Smooth muscle cell (in vitro differentiated cells): Measurements from ENCODE around the gene FAM193B. TPM values are rescaled to one million over a fixed set of nuclear protein-coding genes. Genes with fewer than 3 reads are reported as not detected.

Source experiments
- DNase-seq: peaks from one replicate; lab custom pipeline; 2025; ENCODE audit not compliant: unreplicated experiment; lab: John Stamatoyannopoulos, UW
- H2AFZ ChIP-seq: fragments of 200-600 bp; sonication (generic); 2 replicates; pipeline ENCODE4 v1.6.0; 2016; ENCODE audit warnings: antibody characterized with exemption, low read depth, mild to moderate bottlenecking
- H3F3A ChIP-seq: fragments of 200-600 bp; sonication (generic); 2 replicates; pipeline ENCODE4 v1.6.0; 2017; ENCODE audit warnings: antibody characterized with exemption, low read depth
- H3K27ac ChIP-seq: fragments of 200-600 bp; sonication (generic); 2 replicates; pipeline ENCODE4 v1.5.1; 2016; ENCODE audit warnings: low read depth, mild to moderate bottlenecking
- H3K27me3 ChIP-seq: fragments of 200-600 bp; sonication (generic); 2 replicates; pipeline ENCODE4 v1.6.1; 2016; ENCODE audit warnings: low read depth, mild to moderate bottlenecking
- H3K36me3 ChIP-seq: fragments of 200-600 bp; sonication (generic); 2 replicates; pipeline ENCODE4 v1.5.1; 2016; ENCODE audit warnings: low read depth
- H3K4me1 ChIP-seq: fragments of 200-600 bp; sonication (generic); 2 replicates; pipeline ENCODE4 v1.5.1; 2016; ENCODE audit warnings: low read depth
- H3K4me2 ChIP-seq: fragments of 200-600 bp; sonication (generic); 2 replicates; pipeline ENCODE4 v1.6.0; 2016; ENCODE audit warnings: mild to moderate bottlenecking
- H3K4me3 ChIP-seq: fragments of 200-600 bp; sonication (generic); 2 replicates; pipeline ENCODE4 v1.5.1; 2016; ENCODE audit warnings: mild to moderate bottlenecking
- H3K79me2 ChIP-seq: fragments of 200-600 bp; sonication (generic); 2 replicates; pipeline ENCODE4 v1.6.0; 2016; ENCODE audit warnings: low read depth, mild to moderate bottlenecking
- H3K9ac ChIP-seq: fragments of 200-600 bp; sonication (generic); 2 replicates; pipeline ENCODE4 v1.6.0; 2016; ENCODE audit warnings: low read depth
- H3K9me3 ChIP-seq: fragments of 200-600 bp; sonication (generic); replicated peaks from 2 replicates; pipeline ENCODE4 v1.5.1; 2016; ENCODE audit warnings: low read depth
- H4K20me1 ChIP-seq: fragments of 200-600 bp; sonication (generic); 2 replicates; pipeline ENCODE4 v1.6.0; 2016; ENCODE audit warnings: low read depth
- CTCF ChIP-seq: fragments of 200-600 bp; sonication (generic); IDR thresholded peaks from 2 replicates; pipeline ENCODE4 v1.5.1; 2017; ENCODE audit warnings: borderline replicate concordance, mild to moderate bottlenecking, antibody characterized with exemption; ENCODE audit not compliant: insufficient read depth, poor library complexity, severe bottlenecking
- WGBS: methylation state at CpG from one replicate; pipeline ENCODE4 v1.1.7; 2016; ENCODE audit warnings: low lambda C conversion rate; 5-methylcytosine and 5-hydroxymethylcytosine counted together
- polyA plus RNA-seq: library from polyadenylated mRNA; unstranded; fragments of >200 nt; fragmentation: Nextera tagmentation; extraction: Ambion mirVana; gene quantifications from 2 replicates; pipeline ENCODE4 v1.2.1, GENCODE V29; 2016
- total RNA-seq: library from RNA; depleted of rRNA; stranded (reverse); fragments of >200 nt; gene quantifications from 2 replicates; pipeline ENCODE4 v1.2.3, GENCODE V29; 2014

The FAM193B gene
- total and polyA plus RNA-seq, 2 experiments from 2014 or later = 28.3 to 42.8 TPM

- Histone ChIP-seq H2AFZ (no peak overlapping the region), H3K79me2 (peaks cover 46% of the 10 kb centered on the region), H3K4me3 (no peak overlapping the region), H3K9me3 (no peaks in the 10 kb centered on the region), H3K9ac (no peak overlapping the region), H3F3A (peaks cover 38% of the 10 kb centered on the region), H3K4me2 (peak overlapping the region; percentile 99), H4K20me1 (peaks cover 73% of the 10 kb centered on the region), H3K27me3 (no peaks in the 10 kb centered on the region), H3K27ac (peak overlapping the region; percentile 96), H3K36me3 (no peaks in the 10 kb centered on the region), H3K4me1 (peaks cover 34% of the 10 kb centered on the region)
- no peak for TF ChIP-seq CTCF
- 89% methylated on average over 49 of the region's 54 CpGs for WGBS
- DNase-seq = no peak
These were observed 62.2 kb downstream of the FAM193B start for GRCh38 chr5:177491983-177492746.

- peak; percentile 99 for TF ChIP-seq CTCF
These were observed 62.9 kb downstream of the FAM193B start for GRCh38 chr5:177491429-177491945.

GRCh38 chr5:177490992-177491391 is 63.4 kb downstream of the FAM193B start:
- H2AFZ ChIP-seq = no peak overlapping the region
- H4K20me1 ChIP-seq = peaks cover 85% of the 10 kb centered on the region
- H3K27ac ChIP-seq = peak overlapping the region; percentile 38
- no peaks in the 10 kb centered on the region for H3K9me3 ChIP-seq
- no peaks in the 10 kb centered on the region for H3K27me3 ChIP-seq
- no peak overlapping the region for H3K9ac ChIP-seq
- H3K36me3 ChIP-seq = no peaks in the 10 kb centered on the region
- no peak for DNase-seq
- WGBS = 98% methylated on average over 8 of the region's 16 CpGs
- H3K4me3 ChIP-seq = no peak overlapping the region
- peaks cover 40% of the 10 kb centered on the region for H3F3A ChIP-seq
- TF ChIP-seq CTCF = no peak
- H3K4me2 ChIP-seq = no peak overlapping the region
- H3K79me2 ChIP-seq = peaks cover 44% of the 10 kb centered on the region
- peaks cover 29% of the 10 kb centered on the region for H3K4me1 ChIP-seq

More at GRCh38 chr5:177491429-177491945, 62.9 kb downstream of the FAM193B start:
- Histone ChIP-seq H3K4me3 (no peak overlapping the region), H3K9ac (no peak overlapping the region), H3F3A (peaks cover 40% of the 10 kb centered on the region), H2AFZ (no peak overlapping the region), H3K79me2 (peaks cover 48% of the 10 kb centered on the region), H3K27ac (peak overlapping the region; percentile 38), H3K4me2 (no peak overlapping the region), H3K27me3 (no peaks in the 10 kb centered on the region), H3K9me3 (no peaks in the 10 kb centered on the region), H4K20me1 (peaks cover 80% of the 10 kb centered on the region), H3K4me1 (peaks cover 34% of the 10 kb centered on the region), H3K36me3 (no peaks in the 10 kb centered on the region)
- WGBS = 50% methylated on average over 41 of the region's 43 CpGs
- DNase-seq = peak; percentile 19
